BJ (cell line): ENCODE data around the gene CHMP2B. TPM values are rescaled to one million over a fixed set of nuclear protein-coding genes. Genes with fewer than 3 reads are reported as not detected.

Source experiments
- CTCF ChIA-PET: fragments of 350-600 bp; formaldehyde crosslinking; extraction: SDS; loops from one replicate; lab custom pipeline; 2021; ENCODE audit warnings: antibody characterized with exemption, inconsistent platforms; lab: Yijun Ruan, JAX
- POLR2A ChIA-PET: fragments of 300-600 bp; sonication (Branson Sonifier 250); formaldehyde crosslinking; extraction: SDS; loops from one replicate; lab custom pipeline; 2021; ENCODE audit warnings: antibody characterized with exemption; lab: Charles Lee
- DNase-seq: peaks from one replicate; pipeline ENCODE4 v3.0.0-alpha.2; 2011; ENCODE audit warnings: low read depth
- H3K27me3 ChIP-seq: 2 replicates; pipeline ENCODE4 v1.6.0; 2011; ENCODE audit warnings: low read length; ENCODE audit not compliant: control insufficient read depth, insufficient read depth
- H3K36me3 ChIP-seq: 2 replicates; pipeline ENCODE4 v1.5.1; 2011; ENCODE audit warnings: low read length; ENCODE audit not compliant: control insufficient read depth, insufficient read depth
- H3K4me3 ChIP-seq: 2 replicates; pipeline ENCODE4 v1.5.1; 2011; ENCODE audit warnings: low read depth, mild to moderate bottlenecking, control low read depth, low read length
- CTCF ChIP-seq: IDR thresholded peaks from 2 replicates; pipeline ENCODE4 v1.5.1; 2011; ENCODE audit warnings: low read depth, mild to moderate bottlenecking, control low read depth, inconsistent platforms, low read length, moderate library complexity; ENCODE audit not compliant: insufficient read depth
- polyA minus RNA-seq: library from RNA; depleted of rRNA, polyadenylated mRNA; stranded (reverse); fragments of >200 nt; gene quantifications from 2 replicates; pipeline ENCODE4 v1.2.3, GENCODE V29; 2011; rRNA and poly(A)+ RNA removed
- polyA plus RNA-seq: library from polyadenylated mRNA; depleted of rRNA; stranded (reverse); fragments of >200 nt; gene quantifications from 2 replicates; pipeline ENCODE4 v1.2.3, GENCODE V29; 2011; rRNA removed

CHMP2B gene
- 13.4 and 21.9 TPM in 2 replicates for polyA plus RNA-seq
- polyA minus RNA-seq = 3.3 and 4.8 TPM in 2 replicates

GRCh38 chr3:87227104-87227834, at the start of gene CHMP2B:
Gene CHMP2B (plus strand): TSS chr3:87227309. CDS start chr3:87227523, 214 bp downstream.
- Histone ChIP-seq H3K36me3 (no peaks in the 10 kb centered on the region), H3K4me3 (peak within 1 kb of the TSS; percentile 86), H3K27me3 (no peaks in the 10 kb centered on the region)
- peak; percentile 70 for DNase-seq
- POLR2A ChIA-PET = no interaction called here
- no peak for TF ChIP-seq CTCF
- CTCF ChIA-PET = interaction anchor here (0.6 kb wide), 1 partner anchor 246 kb away, joined by 4 read pairs; no protein-coding TSS in a partner anchor

GRCh38 chr3:87179642-87180041, 47.5 kb upstream of the CHMP2B start:
- CTCF ChIA-PET = interaction anchor here (1.1 to 1.7 kb wide), 2 partner anchors 12 to 395 kb away, joined by 3 to 6 read pairs; no protein-coding TSS in a partner anchor
- H3K27me3 ChIP-seq = no peaks in the 10 kb centered on the region
- DNase-seq = no peak
- TF ChIP-seq CTCF = no peak
- H3K4me3 ChIP-seq = no peak overlapping the region
- POLR2A ChIA-PET = no interaction called here
- no peaks in the 10 kb centered on the region for H3K36me3 ChIP-seq

DNA sequence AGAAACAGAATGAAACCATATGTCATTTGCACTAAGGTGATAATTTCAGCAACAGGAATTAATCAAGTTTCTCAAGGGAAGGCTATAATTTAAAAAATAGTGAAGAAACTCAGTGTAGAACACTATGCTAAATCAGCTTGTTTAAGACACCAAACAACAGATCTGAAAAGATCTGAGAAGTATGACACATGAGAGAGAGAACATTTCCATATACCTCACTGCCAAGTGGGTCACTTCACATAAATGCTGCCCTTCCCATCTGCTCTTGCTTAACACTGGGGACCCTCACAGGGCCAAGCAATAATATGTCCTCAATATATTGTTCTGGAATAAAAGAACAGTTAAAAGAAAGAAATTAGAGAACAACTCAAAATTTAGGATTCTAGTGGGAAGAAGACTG, 45.6 kb upstream of the CHMP2B start:
- TF ChIP-seq CTCF = no peak
- no peaks in the 10 kb centered on the region for H3K27me3 ChIP-seq
- no peak overlapping the region for H3K4me3 ChIP-seq
- POLR2A ChIA-PET = no interaction called here
- DNase-seq = no peak
- CTCF ChIA-PET = no interaction called here
- H3K36me3 ChIP-seq = no peaks in the 10 kb centered on the region

DNA sequence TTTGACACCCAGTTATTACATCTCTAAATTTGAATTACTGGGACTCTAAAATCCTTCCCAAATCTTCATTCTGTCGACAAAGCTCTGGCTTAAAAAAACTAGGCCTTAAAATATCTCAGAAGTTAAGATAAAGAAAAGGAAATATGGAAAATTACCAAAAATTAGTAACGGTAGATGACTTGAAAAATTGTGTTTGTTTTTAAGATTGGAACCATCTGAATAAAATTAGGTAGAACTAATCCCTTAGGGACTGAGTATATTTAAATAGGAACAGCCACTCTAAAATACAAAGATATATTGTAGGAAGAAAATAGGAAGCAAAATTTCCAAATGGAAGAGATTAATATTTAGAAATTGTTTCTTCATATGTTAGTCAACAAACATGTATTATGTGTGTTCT, 45.1 kb upstream of the CHMP2B start:
- Histone ChIP-seq H3K27me3 (no peaks in the 10 kb centered on the region), H3K36me3 (no peaks in the 10 kb centered on the region), H3K4me3 (no peak overlapping the region)
- no peak for DNase-seq
- no peak for TF ChIP-seq CTCF
- ChIA-PET CTCF (no interaction called here), POLR2A (no interaction called here)

GRCh38 chr3:87186608-87187159, 40.4 kb upstream of the CHMP2B start:
- ChIA-PET POLR2A (no interaction called here), CTCF (interaction anchor here (0.7 kb wide), 1 partner anchor 27 kb away, joined by 3 read pairs; no protein-coding TSS in a partner anchor)

More at GRCh38 chr3:87186608-87187159, 40.4 kb upstream of the CHMP2B start:
- no peak for TF ChIP-seq CTCF
- H3K4me3 ChIP-seq = no peak overlapping the region
- no peaks in the 10 kb centered on the region for H3K36me3 ChIP-seq
- H3K27me3 ChIP-seq = no peaks in the 10 kb centered on the region
- DNase-seq = no peak
